ENCODE measurements around the gene XCL1. TPM values are rescaled to one million over a fixed set of nuclear protein-coding genes. Genes with fewer than 3 reads are reported as not detected.

The XCL1 gene
- total RNA-seq, 1 experiment from 2014 or later = 0.26 TPM

- Histone ChIP-seq H3K9me3 (ENCODE audit: control insufficient read depth, low read depth, low read length) (no peaks in the 10 kb centered on the region), H2BK20ac (ENCODE audit: low read depth, low read length, poor library complexity, severe bottlenecking) (no peak overlapping the region), H3K4me2 (ENCODE audit: insufficient read depth, insufficient read length, low read length) (no peak overlapping the region), H2BK15ac (ENCODE audit: low read depth, low read length) (no peak overlapping the region), H4K8ac (replicated peaks; ENCODE audit: insufficient read length, low read depth, low read length) (no peak overlapping the region), H2BK12ac (ENCODE audit: insufficient read length, low read depth, low read length) (no peak overlapping the region), H4K5ac (ENCODE audit: insufficient read length, low read depth, low read length) (no peak overlapping the region), H3T11ph (ENCODE audit: low read length) (no peak overlapping the region), H3K23me2 (ENCODE audit: insufficient read length, low read depth, low read length, poor library complexity, severe bottlenecking) (no peaks in the 10 kb centered on the region), H3K23ac (ENCODE audit: insufficient read length, low read depth, low read length) (no peak overlapping the region), H2AFZ (ENCODE audit: low read length) (no peak overlapping the region), H3K79me2 (ENCODE audit: insufficient read depth, low read length) (no peaks in the 10 kb centered on the region), H3K27me3 (ENCODE audit: insufficient read depth, low read length) (no peaks in the 10 kb centered on the region), H2BK120ac (ENCODE audit: low read depth, low read length, poor library complexity, severe bottlenecking) (no peak overlapping the region), H3K79me1 (ENCODE audit: insufficient read depth, low read depth, low read length, poor library complexity, severe bottlenecking) (no peaks in the 10 kb centered on the region), H3K27ac (ENCODE audit: insufficient read length, low read depth, low read length) (no peak overlapping the region), H4K91ac (ENCODE audit: insufficient read length, low read depth, low read length) (no peak overlapping the region), H3K14ac (ENCODE audit: insufficient read depth, low read length) (no peak overlapping the region), H2BK5ac (ENCODE audit: insufficient read length, low read length) (no peak overlapping the region), H4K20me1 (ENCODE audit: control insufficient read depth, insufficient read depth, insufficient read length) (no peaks in the 10 kb centered on the region), H3K4me1 (ENCODE audit: insufficient read depth, low read length) (no peaks in the 10 kb centered on the region; the same call in 1 of the 2 replicates), H3K9ac (ENCODE audit: extremely low read depth, insufficient read length, low read length) (no peak overlapping the region), H3K4ac (ENCODE audit: low read depth, low read length) (no peak overlapping the region), H2AK5ac (ENCODE audit: insufficient read length, low read length) (no peak overlapping the region), H3K56ac (ENCODE audit: insufficient read length, low read depth, low read length) (no peak overlapping the region), H3K18ac (ENCODE audit: insufficient read length, low read depth, low read length) (no peak overlapping the region)
- H3K36me3 Mint-ChIP-seq (ENCODE audit: insufficient read depth in 1 of 3, low read depth in 3 of 3) = no peaks in the 10 kb centered on the region; a peak in 1 of 7 replicates
- WGBS (ENCODE audit: extremely low coverage, insufficient read length, low lambda C conversion rate) = no CpG with 5 or more reads among the region's 3 CpGs
- TF ChIP-seq CTCF (conservative IDR thresholded peaks at IDR 0.05) = no peak
- H3K27me3 Mint-ChIP-seq (ENCODE audit: low read depth) = no peaks in the 10 kb centered on the region
- no peak overlapping the region for H3K4me3 Mint-ChIP-seq
- H3K27ac Mint-ChIP-seq = no peak overlapping the region
- no peak for DNase-seq
- H3K4me1 Mint-ChIP-seq = peaks cover 3 to 8% of the 10 kb centered on the region in 2 experiments; a peak in 3 of 4 replicates
- no peaks in the 10 kb centered on the region; a peak in 1 of 5 replicates for H3K9me3 Mint-ChIP-seq
Observed at GRCh38 chr1:168585191-168585590, 8.8 kb downstream of the XCL1 start.
